Calu3 (cell line): ENCODE measurements around the gene PDIA5. TPM values are rescaled to one million over a fixed set of nuclear protein-coding genes. Genes with fewer than 3 reads are reported as not detected.

Experiments
- BruUV-seq: library from RNA; stranded (reverse); fragments of 400-500 nt; replicated peaks from 2 replicates; lab custom pipeline; 2021; lab: Mats Ljungman, UMichigan
- CTCF ChIA-PET: fragments of 300-600 bp; sonication (Branson Sonifier 250); formaldehyde crosslinking; loops from one replicate; lab custom pipeline; 2022; ENCODE audit warnings: antibody characterized with exemption; lab: Charles Lee
- DNase-seq: peaks from one replicate; pipeline ENCODE4 v3.0.0; 2022
- H3K27ac Mint-ChIP-seq: one replicate; pipeline ENCODE4 v1.8.0; 2022; ENCODE audit warnings: mixed read lengths; ENCODE audit not compliant: unreplicated experiment
- H3K27me3 Mint-ChIP-seq: one replicate; pipeline ENCODE4 v1.8.0; 2022; ENCODE audit warnings: mixed read lengths; ENCODE audit not compliant: unreplicated experiment
- H3K36me3 Mint-ChIP-seq: one replicate; pipeline ENCODE4 v1.8.0; 2022; ENCODE audit warnings: mild to moderate bottlenecking, moderate library complexity, mixed read lengths; ENCODE audit not compliant: insufficient read depth, unreplicated experiment
- H3K4me1 Mint-ChIP-seq: one replicate; pipeline ENCODE4 v1.8.0; 2022; ENCODE audit warnings: mild to moderate bottlenecking, low read depth, mixed read lengths; ENCODE audit not compliant: unreplicated experiment
- H3K4me3 Mint-ChIP-seq: one replicate; pipeline ENCODE4 v1.8.0; 2022; ENCODE audit warnings: mild to moderate bottlenecking, low read depth, moderate library complexity, mixed read lengths; ENCODE audit not compliant: unreplicated experiment
- H3K9me3 Mint-ChIP-seq: one replicate; pipeline ENCODE4 v1.8.0; 2022; ENCODE audit warnings: low read depth, mixed read lengths; ENCODE audit not compliant: unreplicated experiment
- CTCF ChIP-seq: fragments of 200-600 bp; IDR thresholded peaks from one replicate; pipeline ENCODE4 v1.8.0; 2022; ENCODE audit warnings: antibody characterized with exemption; ENCODE audit not compliant: unreplicated experiment
- intact Hi-C: fragments of 100-400 bp; cut with micrococcal nuclease; formaldehyde crosslinking; loops from one replicate; pipeline ENCODE4 v1.10.0; 2022; ENCODE audit not compliant: unreplicated experiment
- total RNA-seq: library from RNA; stranded (reverse); gene quantifications from 2 replicates; pipeline ENCODE4 v1.2.3, GENCODE V29; 2022

The PDIA5 gene
- total RNA-seq, 1 experiment from 2014 or later: 31.6 TPM

- CTCF ChIA-PET: no interaction called here
- no peak for TF ChIP-seq CTCF
- Mint-ChIP-seq H3K27ac (no peak overlapping the region), H3K36me3 (peaks cover 6% of the 10 kb centered on the region), H3K4me1 (peaks cover 18% of the 10 kb centered on the region), H3K4me3 (no peak overlapping the region), H3K27me3 (no peaks in the 10 kb centered on the region), H3K9me3 (no peaks in the 10 kb centered on the region)
- intact Hi-C loops: no loop called here
- no peak for DNase-seq
- no TSS peak for BruUV-seq
These were observed 19.3 kb downstream of the PDIA5 start for GRCh38 chr3:123085932-123086627.

- H3K9me3 Mint-ChIP-seq: no peaks in the 10 kb centered on the region
- TF ChIP-seq CTCF: no peak
- H3K4me1 Mint-ChIP-seq: peaks cover 16% of the 10 kb centered on the region
- no peak for DNase-seq
- intact Hi-C loops: no loop called here
- no peak overlapping the region for H3K27ac Mint-ChIP-seq
- H3K4me3 Mint-ChIP-seq: no peak overlapping the region
- H3K36me3 Mint-ChIP-seq: peaks cover 16% of the 10 kb centered on the region
- no TSS peak for BruUV-seq
- CTCF ChIA-PET: no interaction called here
- no peaks in the 10 kb centered on the region for H3K27me3 Mint-ChIP-seq
These were observed 21.6 kb downstream of the PDIA5 start for GRCh38 chr3:123088387-123088786.

GRCh38 chr3:123089611-123090331, 22.9 kb downstream of the PDIA5 start:
- Mint-ChIP-seq H3K27me3 (no peaks in the 10 kb centered on the region), H3K9me3 (no peaks in the 10 kb centered on the region), H3K4me3 (no peak overlapping the region), H3K36me3 (peaks cover 16% of the 10 kb centered on the region), H3K4me1 (peaks cover 3% of the 10 kb centered on the region), H3K27ac (no peak overlapping the region)
- no peak for DNase-seq
- intact Hi-C loops: no loop called here
- no TSS peak for BruUV-seq
- CTCF ChIA-PET: interaction anchor here (0.6 kb wide), 1 partner anchor 34 kb away, joined by 3 read pairs; no protein-coding TSS in a partner anchor
- TF ChIP-seq CTCF: no peak

GRCh38 chr3:123090728-123091531, 24.1 kb downstream of the PDIA5 start:
- Mint-ChIP-seq H3K4me3 (no peak overlapping the region), H3K27ac (no peak overlapping the region), H3K9me3 (no peaks in the 10 kb centered on the region), H3K36me3 (peaks cover 16% of the 10 kb centered on the region), H3K27me3 (no peaks in the 10 kb centered on the region), H3K4me1 (no peaks in the 10 kb centered on the region)
- no peak for TF ChIP-seq CTCF
- no TSS peak for BruUV-seq
- CTCF ChIA-PET: no interaction called here
- intact Hi-C loops: no loop called here
- no peak for DNase-seq
